ENCODE results near the gene TBR1.

The TBR1 gene

DNA sequence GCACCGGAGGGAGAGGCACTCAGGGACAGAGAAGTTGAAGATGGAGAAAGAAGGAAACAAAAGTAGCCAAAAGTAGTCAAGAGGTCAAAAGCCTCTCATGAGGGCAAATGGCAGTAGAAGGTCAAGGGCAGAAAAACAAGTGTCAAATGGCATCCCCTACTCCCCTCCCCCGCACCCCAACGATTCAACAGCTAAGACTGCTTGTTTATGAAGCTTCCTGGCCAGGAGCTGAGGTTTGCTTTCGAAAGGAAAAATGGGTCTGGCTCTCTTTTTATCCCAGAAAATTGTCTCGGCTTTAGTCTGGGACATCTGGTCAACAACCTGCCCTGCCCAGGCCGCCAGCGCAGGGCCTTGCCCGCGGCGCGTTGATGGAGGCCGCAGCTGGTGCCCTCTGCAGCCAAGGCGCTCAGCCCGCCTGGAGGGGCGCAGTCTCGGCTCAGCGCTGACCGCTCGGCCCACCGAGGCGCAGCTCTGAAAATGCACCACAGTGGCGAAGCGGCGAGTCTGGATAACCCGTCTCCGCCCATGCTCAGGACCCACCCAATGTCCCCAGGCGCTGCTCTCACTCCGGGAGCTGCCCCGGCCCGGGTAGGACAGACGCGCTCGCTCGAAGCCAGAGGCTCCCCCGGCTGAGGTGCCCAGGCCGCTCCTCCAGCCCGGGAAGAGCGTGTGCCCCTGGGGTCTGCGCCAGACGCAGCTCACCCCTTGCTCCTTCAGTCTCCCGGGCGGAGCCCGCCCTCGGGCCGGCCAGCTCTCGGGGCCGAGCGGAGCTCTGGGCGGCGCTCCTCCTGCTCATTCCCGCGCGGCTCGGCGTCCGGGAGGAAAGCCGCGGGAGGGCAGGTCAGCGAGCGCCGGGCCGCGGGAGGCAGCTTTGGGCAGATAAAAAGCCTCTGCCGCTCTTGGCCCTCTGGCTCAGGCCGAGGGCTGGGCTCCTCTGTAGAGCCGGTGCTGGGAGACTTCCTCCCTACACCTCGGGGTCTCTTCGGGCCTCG lies 1.8 kb upstream of the TBR1 start (continued):
- TF ChIP-seq, protein P1, sequence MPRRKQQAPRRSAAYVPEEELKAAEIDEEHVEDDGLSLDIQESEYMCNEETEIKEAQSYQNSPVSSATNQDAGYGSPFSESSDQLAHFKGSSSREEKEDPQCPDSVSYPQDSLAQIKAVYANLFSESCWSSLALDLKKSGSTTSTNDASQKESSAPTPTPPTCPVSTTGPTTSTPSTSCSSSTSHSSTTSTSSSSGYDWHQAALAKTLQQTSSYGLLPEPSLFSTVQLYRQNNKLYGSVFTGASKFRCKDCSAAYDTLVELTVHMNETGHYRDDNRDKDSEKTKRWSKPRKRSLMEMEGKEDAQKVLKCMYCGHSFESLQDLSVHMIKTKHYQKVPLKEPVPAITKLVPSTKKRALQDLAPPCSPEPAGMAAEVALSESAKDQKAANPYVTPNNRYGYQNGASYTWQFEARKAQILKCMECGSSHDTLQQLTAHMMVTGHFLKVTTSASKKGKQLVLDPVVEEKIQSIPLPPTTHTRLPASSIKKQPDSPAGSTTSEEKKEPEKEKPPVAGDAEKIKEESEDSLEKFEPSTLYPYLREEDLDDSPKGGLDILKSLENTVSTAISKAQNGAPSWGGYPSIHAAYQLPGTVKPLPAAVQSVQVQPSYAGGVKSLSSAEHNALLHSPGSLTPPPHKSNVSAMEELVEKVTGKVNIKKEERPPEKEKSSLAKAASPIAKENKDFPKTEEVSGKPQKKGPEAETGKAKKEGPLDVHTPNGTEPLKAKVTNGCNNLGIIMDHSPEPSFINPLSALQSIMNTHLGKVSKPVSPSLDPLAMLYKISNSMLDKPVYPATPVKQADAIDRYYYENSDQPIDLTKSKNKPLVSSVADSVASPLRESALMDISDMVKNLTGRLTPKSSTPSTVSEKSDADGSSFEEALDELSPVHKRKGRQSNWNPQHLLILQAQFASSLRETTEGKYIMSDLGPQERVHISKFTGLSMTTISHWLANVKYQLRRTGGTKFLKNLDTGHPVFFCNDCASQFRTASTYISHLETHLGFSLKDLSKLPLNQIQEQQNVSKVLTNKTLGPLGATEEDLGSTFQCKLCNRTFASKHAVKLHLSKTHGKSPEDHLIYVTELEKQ (tag by site-specific recombination; IDR thresholded peaks at IDR 0.05; ENCODE audit: borderline replicate concordance): no peak
- TF ChIP-seq, protein P2, sequence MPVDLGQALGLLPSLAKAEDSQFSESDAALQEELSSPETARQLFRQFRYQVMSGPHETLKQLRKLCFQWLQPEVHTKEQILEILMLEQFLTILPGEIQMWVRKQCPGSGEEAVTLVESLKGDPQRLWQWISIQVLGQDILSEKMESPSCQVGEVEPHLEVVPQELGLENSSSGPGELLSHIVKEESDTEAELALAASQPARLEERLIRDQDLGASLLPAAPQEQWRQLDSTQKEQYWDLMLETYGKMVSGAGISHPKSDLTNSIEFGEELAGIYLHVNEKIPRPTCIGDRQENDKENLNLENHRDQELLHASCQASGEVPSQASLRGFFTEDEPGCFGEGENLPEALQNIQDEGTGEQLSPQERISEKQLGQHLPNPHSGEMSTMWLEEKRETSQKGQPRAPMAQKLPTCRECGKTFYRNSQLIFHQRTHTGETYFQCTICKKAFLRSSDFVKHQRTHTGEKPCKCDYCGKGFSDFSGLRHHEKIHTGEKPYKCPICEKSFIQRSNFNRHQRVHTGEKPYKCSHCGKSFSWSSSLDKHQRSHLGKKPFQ (tag by site-specific recombination; IDR thresholded peaks at IDR 0.05): no peak
- TF ChIP-seq ZNF514 (tag by site-specific recombination; IDR thresholded peaks at IDR 0.05) (no peak), ZNF140 (tag by site-specific recombination; IDR thresholded peaks at IDR 0.05) (no peak), BCL11A (tag by site-specific recombination; IDR thresholded peaks at IDR 0.05; ENCODE audit: low read depth) (no peak), GLI2 (tag by site-specific recombination; IDR thresholded peaks at IDR 0.05; ENCODE audit: borderline replicate concordance, low read depth) (no peak), ZNF239 (tag by site-specific recombination; IDR thresholded peaks at IDR 0.05) (no peak), ZNF169 (tag by site-specific recombination; IDR thresholded peaks at IDR 0.05) (no peak), KLF10 (tag by site-specific recombination; IDR thresholded peaks at IDR 0.05) (no peak), ZNF366 (tag by site-specific recombination; conservative IDR thresholded peaks at IDR 0.05) (no peak), ZNF214 (tag by site-specific recombination; IDR thresholded peaks at IDR 0.05; ENCODE audit: borderline replicate concordance) (no peak), OVOL3 (tag by site-specific recombination; IDR thresholded peaks at IDR 0.05) (no peak), ZNF391 (tag by site-specific recombination; IDR thresholded peaks at IDR 0.05; ENCODE audit: borderline replicate concordance, low read depth) (no peak), ZNF624 (tag by site-specific recombination; IDR thresholded peaks at IDR 0.05) (no peak), ZNF660 (tag by site-specific recombination; IDR thresholded peaks at IDR 0.05) (no peak), BCL11B (tag by site-specific recombination; IDR thresholded peaks at IDR 0.05; ENCODE audit: low read depth) (no peak), ZFP37 (tag by site-specific recombination; IDR thresholded peaks at IDR 0.05) (peak; percentile 82; the same call in 1 of the 2 replicates), ZNF510 (tag by site-specific recombination; IDR thresholded peaks at IDR 0.05; ENCODE audit: insufficient replicate concordance) (no peak), ZNF266 (tag by site-specific recombination; IDR thresholded peaks at IDR 0.05; ENCODE audit: low read depth) (no peak), ZNF830 (tag by site-specific recombination; IDR thresholded peaks at IDR 0.05; ENCODE audit: low read depth) (no peak), ZNF138 (tag by site-specific recombination; IDR thresholded peaks at IDR 0.05; ENCODE audit: borderline replicate concordance) (no peak), ZNF791 (tag by site-specific recombination; IDR thresholded peaks at IDR 0.05) (no peak), ZNF785 (tag by site-specific recombination; IDR thresholded peaks at IDR 0.05) (no peak)
- TF ChIP-seq, protein P3, sequence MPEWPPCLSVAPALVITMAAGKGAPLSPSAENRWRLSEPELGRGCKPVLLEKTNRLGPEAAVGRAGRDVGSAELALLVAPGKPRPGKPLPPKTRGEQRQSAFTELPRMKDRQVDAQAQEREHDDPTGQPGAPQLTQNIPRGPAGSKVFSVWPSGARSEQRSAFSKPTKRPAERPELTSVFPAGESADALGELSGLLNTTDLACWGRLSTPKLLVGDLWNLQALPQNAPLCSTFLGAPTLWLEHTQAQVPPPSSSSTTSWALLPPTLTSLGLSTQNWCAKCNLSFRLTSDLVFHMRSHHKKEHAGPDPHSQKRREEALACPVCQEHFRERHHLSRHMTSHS (tag by site-specific recombination; IDR thresholded peaks at IDR 0.05): no peak
- TF ChIP-seq, protein P4, sequence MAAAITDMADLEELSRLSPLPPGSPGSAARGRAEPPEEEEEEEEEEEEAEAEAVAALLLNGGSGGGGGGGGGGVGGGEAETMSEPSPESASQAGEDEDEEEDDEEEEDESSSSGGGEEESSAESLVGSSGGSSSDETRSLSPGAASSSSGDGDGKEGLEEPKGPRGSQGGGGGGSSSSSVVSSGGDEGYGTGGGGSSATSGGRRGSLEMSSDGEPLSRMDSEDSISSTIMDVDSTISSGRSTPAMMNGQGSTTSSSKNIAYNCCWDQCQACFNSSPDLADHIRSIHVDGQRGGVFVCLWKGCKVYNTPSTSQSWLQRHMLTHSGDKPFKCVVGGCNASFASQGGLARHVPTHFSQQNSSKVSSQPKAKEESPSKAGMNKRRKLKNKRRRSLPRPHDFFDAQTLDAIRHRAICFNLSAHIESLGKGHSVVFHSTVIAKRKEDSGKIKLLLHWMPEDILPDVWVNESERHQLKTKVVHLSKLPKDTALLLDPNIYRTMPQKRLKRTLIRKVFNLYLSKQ (tag by site-specific recombination; IDR thresholded peaks at IDR 0.05; ENCODE audit: borderline replicate concordance): no peak
- TF ChIP-seq, protein P5, sequence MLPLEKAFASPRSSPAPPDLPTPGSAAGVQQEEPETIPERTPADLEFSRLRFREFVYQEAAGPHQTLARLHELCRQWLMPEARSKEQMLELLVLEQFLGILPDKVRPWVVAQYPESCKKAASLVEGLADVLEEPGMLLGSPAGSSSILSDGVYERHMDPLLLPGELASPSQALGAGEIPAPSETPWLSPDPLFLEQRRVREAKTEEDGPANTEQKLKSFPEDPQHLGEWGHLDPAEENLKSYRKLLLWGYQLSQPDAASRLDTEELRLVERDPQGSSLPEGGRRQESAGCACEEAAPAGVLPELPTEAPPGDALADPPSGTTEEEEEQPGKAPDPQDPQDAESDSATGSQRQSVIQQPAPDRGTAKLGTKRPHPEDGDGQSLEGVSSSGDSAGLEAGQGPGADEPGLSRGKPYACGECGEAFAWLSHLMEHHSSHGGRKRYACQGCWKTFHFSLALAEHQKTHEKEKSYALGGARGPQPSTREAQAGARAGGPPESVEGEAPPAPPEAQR (tag by site-specific recombination; IDR thresholded peaks at IDR 0.05): no peak
- TF ChIP-seq, protein P6, sequence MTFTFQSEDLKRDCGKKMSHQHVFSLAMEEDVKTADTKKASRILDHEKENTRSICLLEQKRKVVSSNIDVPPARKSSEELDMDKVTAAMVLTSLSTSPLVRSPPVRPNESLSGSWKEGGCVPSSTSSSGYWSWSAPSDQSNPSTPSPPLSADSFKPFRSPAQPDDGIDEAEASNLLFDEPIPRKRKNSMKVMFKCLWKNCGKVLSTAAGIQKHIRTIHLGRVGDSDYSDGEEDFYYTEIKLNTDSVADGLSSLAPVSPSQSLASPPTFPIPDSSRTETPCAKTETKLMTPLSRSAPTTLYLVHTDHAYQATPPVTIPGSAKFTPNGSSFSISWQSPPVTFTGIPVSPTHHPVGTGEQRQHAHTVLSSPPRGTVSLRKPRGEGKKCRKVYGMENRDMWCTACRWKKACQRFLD (tag by site-specific recombination; IDR thresholded peaks at IDR 0.05): no peak
- TF ChIP-seq, protein P7, sequence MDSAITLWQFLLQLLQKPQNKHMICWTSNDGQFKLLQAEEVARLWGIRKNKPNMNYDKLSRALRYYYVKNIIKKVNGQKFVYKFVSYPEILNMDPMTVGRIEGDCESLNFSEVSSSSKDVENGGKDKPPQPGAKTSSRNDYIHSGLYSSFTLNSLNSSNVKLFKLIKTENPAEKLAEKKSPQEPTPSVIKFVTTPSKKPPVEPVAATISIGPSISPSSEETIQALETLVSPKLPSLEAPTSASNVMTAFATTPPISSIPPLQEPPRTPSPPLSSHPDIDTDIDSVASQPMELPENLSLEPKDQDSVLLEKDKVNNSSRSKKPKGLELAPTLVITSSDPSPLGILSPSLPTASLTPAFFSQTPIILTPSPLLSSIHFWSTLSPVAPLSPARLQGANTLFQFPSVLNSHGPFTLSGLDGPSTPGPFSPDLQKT (IDR thresholded peaks at IDR 0.05; ENCODE audit: borderline replicate concordance, low read depth, low read length): no peak

All from HEK293 (cell line).